ENCODE results near the gene BCL2A1. TPM values are rescaled to one million over a fixed set of nuclear protein-coding genes. Genes with fewer than 3 reads are reported as not detected.
"Not testable (repeated sequence)": the region's sequence is repeated elsewhere in the genome, so short reads cannot be mapped to it uniquely, and the experiment has no call there.

BCL2A1 gene
- total RNA-seq, 1 experiment from 2014 or later: not detected

DNA sequence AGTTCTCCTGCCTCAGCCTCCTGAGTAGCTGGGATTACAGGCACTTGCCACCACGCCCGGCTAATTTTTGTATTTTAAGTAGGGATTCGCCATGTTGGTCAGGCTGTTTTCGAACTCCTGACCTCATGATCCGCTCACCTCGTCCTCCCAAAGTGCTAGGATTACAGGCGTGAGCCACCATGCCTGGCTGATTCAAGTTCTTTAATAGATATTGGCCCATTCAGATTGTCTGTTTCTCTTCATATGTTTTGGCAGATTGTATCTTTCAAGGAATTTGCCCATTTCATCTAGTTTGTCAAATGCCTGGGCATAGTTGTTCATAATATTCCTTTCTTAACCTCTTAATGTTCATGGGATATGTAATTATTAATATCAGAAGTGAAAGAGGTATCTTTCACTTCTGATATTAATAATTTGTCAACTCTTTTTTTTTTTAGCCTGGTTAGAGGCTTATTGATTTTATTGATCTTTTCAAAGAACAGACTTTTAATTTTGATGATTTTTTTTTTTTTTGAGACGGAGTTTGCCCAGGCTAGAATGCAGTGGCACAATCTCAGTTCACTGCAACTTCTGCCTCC lies 48.3 kb upstream of the BCL2A1 start:
- BruUV-seq (replicated peaks): no TSS peak
- Mint-ChIP-seq H3K9me3 (ENCODE audit: unreplicated experiment) (no peaks in the 10 kb centered on the region), H3K4me1 (ENCODE audit: low read depth, unreplicated experiment) (no peaks in the 10 kb centered on the region), H3K4me3 (ENCODE audit: unreplicated experiment) (no peak overlapping the region), H3K36me3 (ENCODE audit: insufficient read depth, unreplicated experiment) (no peaks in the 10 kb centered on the region), H3K27ac (ENCODE audit: unreplicated experiment) (no peak overlapping the region), H3K27me3 (ENCODE audit: insufficient read depth, unreplicated experiment) (peaks cover 4% of the 10 kb centered on the region)
- Histone ChIP-seq H3K4me1 (no peaks in the 10 kb centered on the region), H3K4me3 (ENCODE audit: low read depth, low read length) (no peak overlapping the region), H3K9me3 (no peaks in the 10 kb centered on the region), H3K27me3 (replicated peaks; ENCODE audit: control insufficient read depth, insufficient read depth, low read length) (no peaks in the 10 kb centered on the region), H3K36me3 (ENCODE audit: control insufficient read depth, insufficient read depth, low read length) (no peaks in the 10 kb centered on the region)
- POLR2A ChIA-PET: no interaction called here
- no peak for DNase-seq
- intact Hi-C loops (cut with micrococcal nuclease; ENCODE audit: unreplicated experiment): no loop called here
- TF ChIP-seq, protein P1, sequence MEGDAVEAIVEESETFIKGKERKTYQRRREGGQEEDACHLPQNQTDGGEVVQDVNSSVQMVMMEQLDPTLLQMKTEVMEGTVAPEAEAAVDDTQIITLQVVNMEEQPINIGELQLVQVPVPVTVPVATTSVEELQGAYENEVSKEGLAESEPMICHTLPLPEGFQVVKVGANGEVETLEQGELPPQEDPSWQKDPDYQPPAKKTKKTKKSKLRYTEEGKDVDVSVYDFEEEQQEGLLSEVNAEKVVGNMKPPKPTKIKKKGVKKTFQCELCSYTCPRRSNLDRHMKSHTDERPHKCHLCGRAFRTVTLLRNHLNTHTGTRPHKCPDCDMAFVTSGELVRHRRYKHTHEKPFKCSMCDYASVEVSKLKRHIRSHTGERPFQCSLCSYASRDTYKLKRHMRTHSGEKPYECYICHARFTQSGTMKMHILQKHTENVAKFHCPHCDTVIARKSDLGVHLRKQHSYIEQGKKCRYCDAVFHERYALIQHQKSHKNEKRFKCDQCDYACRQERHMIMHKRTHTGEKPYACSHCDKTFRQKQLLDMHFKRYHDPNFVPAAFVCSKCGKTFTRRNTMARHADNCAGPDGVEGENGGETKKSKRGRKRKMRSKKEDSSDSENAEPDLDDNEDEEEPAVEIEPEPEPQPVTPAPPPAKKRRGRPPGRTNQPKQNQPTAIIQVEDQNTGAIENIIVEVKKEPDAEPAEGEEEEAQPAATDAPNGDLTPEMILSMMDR (IDR thresholded peaks at IDR 0.05; ENCODE audit: insufficient read depth in 1 of 2, low read depth in 1 of 2, low read length in 1 of 2, severe bottlenecking in 1 of 2, unreplicated experiment in 1 of 2): no peak
- CTCF ChIA-PET: no interaction called here

- POLR2A ChIA-PET; BruUV-seq (replicated peaks); H3K4me1 Mint-ChIP-seq (ENCODE audit: low read depth, unreplicated experiment); intact Hi-C loops (cut with micrococcal nuclease; ENCODE audit: unreplicated experiment); H3K27ac Mint-ChIP-seq (ENCODE audit: unreplicated experiment); H3K27me3 Mint-ChIP-seq (ENCODE audit: insufficient read depth, unreplicated experiment); H3K9me3 Mint-ChIP-seq (ENCODE audit: unreplicated experiment); CTCF ChIA-PET; H3K4me1 ChIP-seq; H3K27me3 ChIP-seq (replicated peaks; ENCODE audit: control insufficient read depth, insufficient read depth, low read length); H3K36me3 Mint-ChIP-seq (ENCODE audit: insufficient read depth, unreplicated experiment); DNase-seq; H3K36me3 ChIP-seq (ENCODE audit: control insufficient read depth, insufficient read depth, low read length); H3K4me3 ChIP-seq (ENCODE audit: low read depth, low read length); H3K9me3 ChIP-seq; H3K4me3 Mint-ChIP-seq (ENCODE audit: unreplicated experiment): not testable (repeated sequence)
Observed at GRCh38 chr15:80017139-80017538, 46.1 kb upstream of the BCL2A1 start.

DNA sequence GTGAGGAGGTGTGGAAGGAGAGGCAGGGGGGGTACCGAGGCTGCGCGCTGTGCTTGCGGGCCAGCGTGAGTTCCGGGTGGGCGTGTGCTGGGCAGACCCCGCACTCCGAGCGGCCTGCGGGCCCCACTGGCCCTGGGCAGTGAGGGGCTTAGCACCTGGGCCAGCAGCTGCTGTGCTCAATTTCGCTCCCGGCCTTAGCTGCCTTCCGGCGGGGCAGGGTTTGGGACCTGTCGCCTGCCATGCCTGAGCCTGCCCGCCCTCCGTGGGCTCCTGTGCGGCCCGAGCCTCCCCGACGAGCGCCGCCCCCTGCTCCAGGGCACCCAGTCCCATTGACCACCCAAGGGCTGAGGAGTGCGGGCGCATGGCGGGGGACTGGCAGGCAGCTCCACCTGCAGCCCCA lies 45.5 kb upstream of the BCL2A1 start:
- DNase-seq; H3K4me1 ChIP-seq; CTCF ChIA-PET; BruUV-seq (replicated peaks); H3K9me3 ChIP-seq; H3K4me3 Mint-ChIP-seq (ENCODE audit: unreplicated experiment); intact Hi-C loops (cut with micrococcal nuclease; ENCODE audit: unreplicated experiment); H3K4me1 Mint-ChIP-seq (ENCODE audit: low read depth, unreplicated experiment); H3K36me3 Mint-ChIP-seq (ENCODE audit: insufficient read depth, unreplicated experiment); H3K27me3 Mint-ChIP-seq (ENCODE audit: insufficient read depth, unreplicated experiment); H3K36me3 ChIP-seq (ENCODE audit: control insufficient read depth, insufficient read depth, low read length); H3K27ac Mint-ChIP-seq (ENCODE audit: unreplicated experiment); POLR2A ChIA-PET; H3K27me3 ChIP-seq (replicated peaks; ENCODE audit: control insufficient read depth, insufficient read depth, low read length); H3K4me3 ChIP-seq (ENCODE audit: low read depth, low read length); H3K9me3 Mint-ChIP-seq (ENCODE audit: unreplicated experiment): not testable (repeated sequence)

DNA sequence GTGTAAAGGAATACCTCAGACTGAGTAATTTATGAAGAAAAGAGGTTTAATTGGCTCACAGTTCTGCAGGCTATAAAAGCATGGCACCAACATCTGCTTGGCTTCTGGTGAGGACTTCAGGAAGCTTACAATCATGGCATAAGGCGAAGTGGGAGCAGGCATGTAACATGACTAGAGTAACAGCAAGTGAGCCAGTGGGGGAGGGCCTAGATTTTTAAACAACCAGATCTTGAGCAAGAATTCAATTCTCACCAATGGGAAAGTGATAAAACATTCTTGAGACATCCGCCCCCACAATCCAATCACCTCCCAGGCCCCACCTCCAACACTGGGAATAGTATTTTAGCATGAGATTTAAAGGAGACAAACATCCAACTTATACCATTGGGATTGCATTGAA lies 44.2 kb upstream of the BCL2A1 start:
- H3K4me1 ChIP-seq: no peaks in the 10 kb centered on the region
- H3K36me3 ChIP-seq (ENCODE audit: control insufficient read depth, insufficient read depth, low read length): no peaks in the 10 kb centered on the region
- intact Hi-C loops (cut with micrococcal nuclease; ENCODE audit: unreplicated experiment): no loop called here
- Mint-ChIP-seq H3K9me3 (ENCODE audit: unreplicated experiment) (no peaks in the 10 kb centered on the region), H3K4me1 (ENCODE audit: low read depth, unreplicated experiment) (no peaks in the 10 kb centered on the region), H3K36me3 (ENCODE audit: insufficient read depth, unreplicated experiment) (no peaks in the 10 kb centered on the region), H3K27me3 (ENCODE audit: insufficient read depth, unreplicated experiment) (no peaks in the 10 kb centered on the region), H3K4me3 (ENCODE audit: unreplicated experiment) (no peak overlapping the region), H3K27ac (ENCODE audit: unreplicated experiment) (no peak overlapping the region)
- no peak overlapping the region for H3K4me3 ChIP-seq (ENCODE audit: low read depth, low read length)
- BruUV-seq (replicated peaks): no TSS peak
- CTCF ChIA-PET: no interaction called here
- no peaks in the 10 kb centered on the region for H3K9me3 ChIP-seq
- POLR2A ChIA-PET: no interaction called here
- TF ChIP-seq, protein P1 (IDR thresholded peaks at IDR 0.05; ENCODE audit: insufficient read depth in 1 of 2, low read depth in 1 of 2, low read length in 1 of 2, severe bottlenecking in 1 of 2, unreplicated experiment in 1 of 2): no peak
- no peaks in the 10 kb centered on the region for H3K27me3 ChIP-seq (replicated peaks; ENCODE audit: control insufficient read depth, insufficient read depth, low read length)
- no peak for DNase-seq

DNA sequence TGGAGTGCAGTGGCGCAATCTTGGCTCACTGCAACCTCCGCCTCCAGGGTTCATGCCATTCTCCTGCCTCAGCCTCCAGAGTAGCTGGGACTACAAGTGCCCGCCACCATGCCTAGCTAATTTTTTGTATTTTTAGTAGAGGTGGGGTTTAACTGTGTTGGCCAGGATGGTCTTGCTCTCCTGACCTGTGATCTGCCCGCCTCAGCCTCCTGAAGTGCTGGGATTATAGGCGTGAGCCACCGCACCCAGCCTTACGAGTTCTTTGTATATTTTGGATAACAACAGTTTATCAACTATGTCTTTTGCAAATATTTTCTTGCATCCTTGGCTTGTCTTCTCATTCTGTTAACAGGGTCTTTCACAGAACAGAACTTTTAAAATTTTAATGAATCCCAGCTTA lies 43.2 kb upstream of the BCL2A1 start:
- H3K27me3 Mint-ChIP-seq (ENCODE audit: insufficient read depth, unreplicated experiment); H3K36me3 Mint-ChIP-seq (ENCODE audit: insufficient read depth, unreplicated experiment); intact Hi-C loops (cut with micrococcal nuclease; ENCODE audit: unreplicated experiment); BruUV-seq (replicated peaks); H3K9me3 ChIP-seq; H3K4me1 ChIP-seq; H3K9me3 Mint-ChIP-seq (ENCODE audit: unreplicated experiment); H3K27me3 ChIP-seq (replicated peaks; ENCODE audit: control insufficient read depth, insufficient read depth, low read length); POLR2A ChIA-PET; H3K4me3 Mint-ChIP-seq (ENCODE audit: unreplicated experiment); H3K27ac Mint-ChIP-seq (ENCODE audit: unreplicated experiment); H3K4me3 ChIP-seq (ENCODE audit: low read depth, low read length); H3K36me3 ChIP-seq (ENCODE audit: control insufficient read depth, insufficient read depth, low read length); DNase-seq; H3K4me1 Mint-ChIP-seq (ENCODE audit: low read depth, unreplicated experiment): not testable (repeated sequence)
- CTCF ChIA-PET: interaction anchor here (0.6 kb wide), 1 partner anchor 679 kb away, joined by 4 read pairs; no protein-coding TSS in a partner anchor
